Ovary (tissue), 3 donors: Measurements from ENCODE around the gene CCDC78.

Source experiments
- EP300 ChIP-seq: sonication (generic); formaldehyde crosslinking; IDR thresholded peaks from one replicate; pipeline ENCODE4 v1.6.1; 2017; ENCODE audit warnings: antibody characterized with exemption
- POLR2A ChIP-seq: fragments of 450-650 bp; IDR thresholded peaks from one replicate; pipeline ENCODE4 v1.6.1; 2017; ENCODE audit warnings: antibody characterized with exemption, mild to moderate bottlenecking, moderate library complexity
- TF ChIP-seq, protein P1 (sequence below), 3 donors: fragments of 450-650 bp in 2 of 3; fragments of 200-600 bp in 1 of 3; IDR thresholded peaks; one replicate each; pipeline versions ENCODE4 v1.5.1 to v1.8.0; 2016 to 2022; ENCODE audit warnings: antibody characterized with exemption in 3 of 3, mild to moderate bottlenecking in 1 of 3
- donor health status: DM: no; HTN: no; CAD: no.

DNA sequence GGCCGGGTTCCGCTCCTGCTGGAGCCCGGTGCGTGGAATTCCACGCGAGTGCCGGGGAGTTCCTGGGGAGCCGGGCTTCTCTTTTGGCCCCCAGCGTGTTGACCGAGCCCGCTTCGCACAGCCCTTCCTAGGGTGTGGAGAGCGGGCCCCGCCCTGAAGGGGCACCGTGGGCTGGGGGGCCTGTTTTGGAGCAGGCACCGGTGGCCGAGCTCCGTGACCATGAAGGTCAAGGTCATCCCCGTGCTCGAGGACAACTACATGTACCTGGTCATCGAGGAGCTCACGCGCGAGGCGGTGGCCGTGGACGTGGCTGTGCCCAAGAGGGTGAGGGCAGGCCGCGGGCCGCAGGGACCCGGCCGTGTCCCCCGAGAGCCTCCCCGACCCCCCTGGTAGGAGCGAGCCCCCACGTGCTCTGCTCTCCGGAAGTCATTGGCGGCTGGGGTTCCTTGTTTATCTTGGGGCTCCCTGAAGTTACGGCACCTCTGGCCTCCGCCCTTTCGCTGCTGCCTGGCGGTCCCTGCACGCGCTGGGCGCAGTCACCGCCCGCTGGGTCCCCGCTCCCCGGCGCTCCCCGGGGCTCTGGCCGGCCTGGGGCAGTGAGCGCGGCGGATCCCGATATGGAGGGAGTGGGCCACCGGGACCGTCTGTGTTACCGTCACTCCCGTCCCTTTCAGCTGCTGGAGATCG is 1.2 kb upstream of the CCDC78 start:
- TF ChIP-seq, protein P1, sequence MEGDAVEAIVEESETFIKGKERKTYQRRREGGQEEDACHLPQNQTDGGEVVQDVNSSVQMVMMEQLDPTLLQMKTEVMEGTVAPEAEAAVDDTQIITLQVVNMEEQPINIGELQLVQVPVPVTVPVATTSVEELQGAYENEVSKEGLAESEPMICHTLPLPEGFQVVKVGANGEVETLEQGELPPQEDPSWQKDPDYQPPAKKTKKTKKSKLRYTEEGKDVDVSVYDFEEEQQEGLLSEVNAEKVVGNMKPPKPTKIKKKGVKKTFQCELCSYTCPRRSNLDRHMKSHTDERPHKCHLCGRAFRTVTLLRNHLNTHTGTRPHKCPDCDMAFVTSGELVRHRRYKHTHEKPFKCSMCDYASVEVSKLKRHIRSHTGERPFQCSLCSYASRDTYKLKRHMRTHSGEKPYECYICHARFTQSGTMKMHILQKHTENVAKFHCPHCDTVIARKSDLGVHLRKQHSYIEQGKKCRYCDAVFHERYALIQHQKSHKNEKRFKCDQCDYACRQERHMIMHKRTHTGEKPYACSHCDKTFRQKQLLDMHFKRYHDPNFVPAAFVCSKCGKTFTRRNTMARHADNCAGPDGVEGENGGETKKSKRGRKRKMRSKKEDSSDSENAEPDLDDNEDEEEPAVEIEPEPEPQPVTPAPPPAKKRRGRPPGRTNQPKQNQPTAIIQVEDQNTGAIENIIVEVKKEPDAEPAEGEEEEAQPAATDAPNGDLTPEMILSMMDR (IDR thresholded peaks at IDR 0.05), result no peak
- TF ChIP-seq POLR2A (no peak), EP300 (no peak)
